22Rv1 (cell line): ENCODE data around the gene OR56A4.

Experiments used
- H3K27ac ChIP-seq: fragments of 450-650 bp; 2 replicates; pipeline ENCODE4 v1.5.1; 2017
- ZFX ChIP-seq: fragments of 450-650 bp; IDR thresholded peaks from 2 replicates; pipeline ENCODE4 v1.6.1; 2017; ENCODE audit warnings: antibody characterized with exemption, borderline replicate concordance
- TF ChIP-seq, protein P1 (sequence below): fragments of 450-650 bp; IDR thresholded peaks from 2 replicates; pipeline ENCODE4 v1.5.1; 2017; ENCODE audit warnings: mild to moderate bottlenecking

The OR56A4 gene, protein sequence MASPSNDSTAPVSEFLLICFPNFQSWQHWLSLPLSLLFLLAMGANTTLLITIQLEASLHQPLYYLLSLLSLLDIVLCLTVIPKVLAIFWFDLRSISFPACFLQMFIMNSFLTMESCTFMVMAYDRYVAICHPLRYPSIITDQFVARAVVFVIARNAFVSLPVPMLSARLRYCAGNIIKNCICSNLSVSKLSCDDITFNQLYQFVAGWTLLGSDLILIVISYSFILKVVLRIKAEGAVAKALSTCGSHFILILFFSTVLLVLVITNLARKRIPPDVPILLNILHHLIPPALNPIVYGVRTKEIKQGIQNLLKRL

DNA sequence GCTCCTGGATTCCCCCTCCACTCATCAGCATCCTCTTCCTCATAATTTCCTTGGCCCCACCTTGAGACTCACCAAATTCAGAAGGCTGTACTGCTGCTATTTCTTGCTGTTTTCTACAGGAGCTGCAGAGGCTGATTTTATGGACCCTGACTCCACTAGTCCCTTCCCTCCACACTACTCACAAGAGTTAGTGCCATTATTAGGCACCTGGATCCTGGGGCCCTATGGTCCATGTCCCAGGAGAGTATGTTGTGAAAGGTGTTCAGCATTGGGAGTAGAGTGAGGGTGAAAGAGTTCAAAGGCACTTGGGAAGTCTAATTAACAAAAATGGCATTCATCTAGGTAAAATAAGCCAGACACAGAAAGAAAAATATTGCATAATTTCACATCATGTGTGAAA lies at the start of gene OR56A4:
Gene OR56A4 (minus strand): TSS at position 101 of the 400 bp plus-strand sequence. CDS start 3,954 bp downstream, outside the sequence.
- TF ChIP-seq, protein P1, sequence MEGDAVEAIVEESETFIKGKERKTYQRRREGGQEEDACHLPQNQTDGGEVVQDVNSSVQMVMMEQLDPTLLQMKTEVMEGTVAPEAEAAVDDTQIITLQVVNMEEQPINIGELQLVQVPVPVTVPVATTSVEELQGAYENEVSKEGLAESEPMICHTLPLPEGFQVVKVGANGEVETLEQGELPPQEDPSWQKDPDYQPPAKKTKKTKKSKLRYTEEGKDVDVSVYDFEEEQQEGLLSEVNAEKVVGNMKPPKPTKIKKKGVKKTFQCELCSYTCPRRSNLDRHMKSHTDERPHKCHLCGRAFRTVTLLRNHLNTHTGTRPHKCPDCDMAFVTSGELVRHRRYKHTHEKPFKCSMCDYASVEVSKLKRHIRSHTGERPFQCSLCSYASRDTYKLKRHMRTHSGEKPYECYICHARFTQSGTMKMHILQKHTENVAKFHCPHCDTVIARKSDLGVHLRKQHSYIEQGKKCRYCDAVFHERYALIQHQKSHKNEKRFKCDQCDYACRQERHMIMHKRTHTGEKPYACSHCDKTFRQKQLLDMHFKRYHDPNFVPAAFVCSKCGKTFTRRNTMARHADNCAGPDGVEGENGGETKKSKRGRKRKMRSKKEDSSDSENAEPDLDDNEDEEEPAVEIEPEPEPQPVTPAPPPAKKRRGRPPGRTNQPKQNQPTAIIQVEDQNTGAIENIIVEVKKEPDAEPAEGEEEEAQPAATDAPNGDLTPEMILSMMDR, result no peak
- no peak for TF ChIP-seq ZFX
- H3K27ac ChIP-seq, result no peak within 1 kb of the TSS

DNA sequence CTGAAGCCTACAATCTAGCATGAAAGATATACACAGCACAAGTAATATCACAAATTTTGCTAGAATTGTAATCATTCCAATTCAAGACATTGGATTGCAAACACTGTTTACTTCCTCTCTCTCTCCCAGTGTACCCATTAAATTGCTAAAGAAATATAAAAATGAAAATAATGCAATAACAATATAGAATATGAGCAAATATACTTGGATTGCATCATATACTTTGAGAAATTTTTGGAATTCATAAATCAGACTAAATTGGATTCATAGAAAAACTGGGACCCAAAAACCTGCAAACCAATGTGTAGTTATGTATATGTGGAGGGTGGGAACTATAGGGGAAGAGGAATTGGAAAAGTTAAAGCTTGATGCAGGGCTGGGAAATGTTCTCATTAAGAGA lies 48.8 kb upstream of the OR56A4 start:
- TF ChIP-seq, protein P1, result no peak
- no peak for TF ChIP-seq ZFX
- H3K27ac ChIP-seq, result no peak overlapping the region

DNA sequence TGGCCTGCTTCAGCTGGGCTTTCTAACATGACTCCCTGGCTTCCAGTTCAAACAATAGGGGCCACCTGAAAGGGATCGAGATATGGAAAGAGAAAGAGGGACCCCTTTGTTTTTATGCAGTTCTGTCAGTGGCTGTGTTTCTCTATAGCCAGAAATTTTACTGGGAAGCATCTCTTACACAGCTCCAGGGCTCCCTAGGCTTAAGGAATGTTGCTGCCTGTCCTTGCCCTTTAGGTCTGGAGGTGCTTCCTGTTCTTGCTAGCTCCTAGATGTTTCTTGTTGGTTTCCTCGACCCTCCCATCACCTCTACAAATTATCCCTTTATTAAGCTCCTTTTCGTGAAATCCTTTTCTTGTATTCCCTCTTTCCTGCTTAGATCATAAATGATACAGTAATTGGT lies 45.6 kb upstream of the OR56A4 start:
- no peak overlapping the region for H3K27ac ChIP-seq
- TF ChIP-seq, protein P1, result no peak
- no peak for TF ChIP-seq ZFX

DNA sequence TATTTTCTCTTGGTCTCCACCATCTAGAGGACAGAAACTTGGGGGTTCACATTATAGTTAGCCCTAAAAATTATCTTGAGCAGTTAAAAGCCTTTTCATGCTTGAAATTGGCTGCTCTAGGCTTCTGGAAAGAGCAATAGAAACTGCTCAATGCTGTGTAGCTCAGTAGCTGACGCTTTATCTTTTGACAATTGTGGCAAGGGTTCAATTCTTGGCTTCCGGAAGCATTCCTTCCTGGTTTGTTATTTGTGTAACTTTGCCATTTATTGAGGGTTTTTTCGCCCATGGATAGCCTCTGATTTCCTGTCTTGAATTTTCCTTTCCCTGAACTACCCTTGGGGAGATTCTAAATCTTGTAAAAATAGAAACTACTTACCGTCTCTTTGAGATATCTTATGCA lies 34.1 kb upstream of the OR56A4 start:
- no peak overlapping the region for H3K27ac ChIP-seq
- no peak for TF ChIP-seq ZFX
- TF ChIP-seq, protein P1, result no peak

DNA sequence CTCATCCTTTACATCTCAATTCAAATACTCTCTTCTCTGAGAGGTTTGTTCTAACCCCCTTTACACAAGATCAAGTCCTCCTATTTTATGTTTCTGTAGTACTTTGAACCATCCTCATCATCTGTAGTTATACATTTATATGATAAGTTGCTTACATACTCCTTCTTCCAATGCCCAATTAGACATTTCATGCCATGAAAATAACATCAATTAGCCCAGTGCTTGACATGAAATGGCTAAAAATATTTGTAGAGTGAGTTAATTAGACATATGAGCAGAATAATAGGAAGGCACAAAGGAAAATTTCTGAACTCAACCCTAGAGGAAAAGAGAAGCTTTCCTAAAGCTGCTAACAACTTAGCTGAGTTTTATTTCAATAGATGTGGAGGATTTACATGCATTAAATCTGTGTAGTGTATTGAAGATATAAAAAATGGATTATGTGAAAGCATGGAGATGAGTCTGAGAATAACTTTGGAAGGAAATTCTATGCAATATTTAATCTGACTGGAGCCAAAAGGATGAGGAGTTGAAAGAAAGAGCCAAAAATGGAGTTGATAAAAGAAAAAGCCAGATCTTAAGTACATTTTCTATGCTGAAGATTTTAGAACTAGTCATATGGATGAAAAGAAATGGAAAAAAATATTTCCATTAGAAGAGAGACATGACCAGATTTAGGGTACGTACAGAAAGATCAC lies 24.1 kb upstream of the OR56A4 start, which contains the start of gene OR56A1:
Gene OR56A1 (minus strand): TSS at position 51 of the 698 bp plus-strand sequence. CDS start 3,066 bp downstream, outside the sequence.
- H3K27ac ChIP-seq, result no peak within 1 kb of the TSS
- TF ChIP-seq, protein P1, result no peak
- no peak for TF ChIP-seq ZFX

DNA sequence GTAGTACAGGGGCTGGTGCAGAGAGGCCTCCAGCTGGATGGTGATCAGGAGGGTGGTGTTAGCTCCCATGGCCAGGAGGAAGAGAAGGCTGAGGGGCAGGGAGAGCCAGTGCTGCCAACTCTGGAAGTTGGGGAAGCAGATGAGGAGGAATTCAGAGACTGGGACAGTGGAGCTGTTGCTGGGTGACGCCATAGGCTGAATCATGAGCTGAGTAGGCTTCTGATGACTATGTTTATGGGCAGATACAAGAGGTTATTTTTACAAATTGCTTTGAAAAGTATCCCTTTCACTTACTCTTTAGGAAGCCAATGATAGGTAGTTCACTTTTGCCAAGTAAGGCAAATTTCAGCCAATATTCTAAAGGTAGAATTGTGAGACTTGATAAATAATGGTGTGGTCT lies 20.8 kb upstream of the OR56A4 start:
- TF ChIP-seq, protein P1, result no peak
- no peak for TF ChIP-seq ZFX
- H3K27ac ChIP-seq, result no peak overlapping the region

DNA sequence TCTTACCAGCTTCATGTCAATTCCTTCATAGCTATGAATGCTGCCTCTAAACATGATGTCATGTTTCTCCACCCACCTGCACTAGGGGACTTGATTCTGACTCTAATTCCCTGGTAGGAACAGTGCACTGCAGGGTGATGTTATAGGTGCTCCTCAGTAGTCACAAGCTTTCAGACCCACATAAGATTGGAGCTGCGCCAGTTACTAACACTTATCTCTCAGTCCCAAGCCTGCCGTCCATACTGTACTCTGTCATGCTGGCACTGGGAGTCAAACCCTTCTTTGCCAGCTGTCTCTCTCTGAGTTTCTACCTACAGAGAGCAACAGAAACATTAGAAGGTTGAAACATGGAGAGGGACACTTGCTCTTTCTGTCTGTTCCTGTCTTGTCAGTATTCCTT lies 18.3 kb upstream of the OR56A4 start:
- TF ChIP-seq, protein P1, result no peak
- TF ChIP-seq ZFX, result no peak
- no peak overlapping the region for H3K27ac ChIP-seq
